Femur (tissue), 1 donor: ENCODE measurements around the gene WDR55.
"Not testable (repeated sequence)": the region's sequence is repeated elsewhere in the genome, so short reads cannot be mapped to it uniquely, and the experiment has no call there.

Source experiments
- DNase-seq: peaks from one replicate; pipeline ENCODE4 v3.0.0-alpha.2; 2017

WDR55 gene

DNA sequence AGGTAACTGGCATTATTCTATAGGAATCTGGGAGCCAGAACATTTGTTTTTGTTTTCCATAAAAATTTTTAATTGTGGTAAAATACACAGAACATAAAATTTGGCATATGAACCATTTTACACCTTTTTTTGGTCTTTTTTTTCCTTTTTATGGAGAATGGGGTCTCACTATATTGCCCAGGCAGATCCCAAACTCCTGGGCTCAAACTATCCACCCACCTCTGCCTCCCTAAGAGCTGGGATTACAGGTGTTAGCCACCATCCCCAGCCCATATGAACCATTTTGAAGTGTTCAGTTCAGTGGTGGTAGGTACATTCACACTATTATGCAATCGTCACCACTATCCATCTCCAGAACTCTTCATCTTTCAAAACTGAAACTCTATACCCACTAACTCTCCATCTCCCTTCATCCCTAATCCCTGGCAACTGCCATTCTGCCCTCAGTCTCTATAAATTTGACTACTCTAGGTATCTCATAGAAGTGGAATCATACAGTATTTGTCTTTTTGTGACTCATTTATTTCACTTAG is 48.9 kb downstream of the WDR55 start:
- DNase-seq, result no peak

DNA sequence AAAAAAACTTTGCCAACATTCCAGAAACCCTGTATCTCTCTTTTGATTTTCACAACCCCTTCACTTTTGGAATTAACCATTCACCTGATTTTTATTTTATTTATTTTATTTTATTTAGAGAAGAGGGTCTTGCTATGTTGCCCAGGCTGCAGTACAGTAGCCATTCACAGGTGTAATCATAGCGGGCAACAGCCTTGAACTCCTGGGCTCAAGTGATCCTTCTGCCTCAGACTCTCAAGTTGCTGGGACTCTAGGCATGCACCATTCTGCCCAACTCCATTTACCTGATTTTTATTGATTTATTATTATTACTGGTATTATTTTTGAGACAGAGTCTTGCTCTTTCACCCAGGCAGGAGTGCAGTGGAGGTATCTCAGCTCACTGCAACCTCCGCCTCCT is 51.5 kb downstream of the WDR55 start:
- DNase-seq, result not testable (repeated sequence)

DNA sequence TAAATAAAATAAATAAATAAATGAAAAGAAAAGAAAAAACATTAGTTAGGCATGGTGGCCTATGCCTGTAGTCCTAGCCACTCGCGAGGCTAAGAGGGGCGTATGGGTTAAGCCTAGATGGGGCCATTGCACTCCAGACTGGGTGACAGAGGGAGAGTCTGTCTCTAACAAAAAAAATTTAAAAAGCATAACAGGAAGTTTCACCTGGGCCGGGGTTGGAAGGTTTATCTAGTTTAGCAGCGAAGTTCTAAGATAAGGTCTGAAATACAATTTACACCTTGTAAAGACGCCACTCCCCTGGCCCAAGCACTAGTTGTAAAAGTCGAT is 53.5 kb downstream of the WDR55 start:
- no peak for DNase-seq

DNA sequence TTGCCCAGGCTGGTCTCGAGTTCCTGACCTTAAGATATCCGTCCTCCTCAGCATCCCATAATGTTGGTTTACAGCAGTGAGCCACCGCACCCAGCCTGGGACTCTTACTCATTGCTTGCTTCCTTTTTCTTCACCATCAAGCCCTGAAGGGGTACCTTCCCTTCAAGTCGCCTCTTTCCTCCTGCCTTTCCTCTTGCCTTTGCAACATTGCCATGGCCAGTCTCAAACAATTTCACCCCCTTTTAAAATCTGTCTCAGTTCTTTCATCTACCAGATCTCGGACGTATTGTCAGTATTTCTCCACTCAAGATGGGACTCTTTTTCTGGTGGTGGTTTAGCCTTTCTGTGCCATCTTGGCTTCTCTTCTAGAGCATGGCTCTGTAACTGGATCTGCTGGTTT is 56.0 kb downstream of the WDR55 start:
- not testable (repeated sequence) for DNase-seq

DNA sequence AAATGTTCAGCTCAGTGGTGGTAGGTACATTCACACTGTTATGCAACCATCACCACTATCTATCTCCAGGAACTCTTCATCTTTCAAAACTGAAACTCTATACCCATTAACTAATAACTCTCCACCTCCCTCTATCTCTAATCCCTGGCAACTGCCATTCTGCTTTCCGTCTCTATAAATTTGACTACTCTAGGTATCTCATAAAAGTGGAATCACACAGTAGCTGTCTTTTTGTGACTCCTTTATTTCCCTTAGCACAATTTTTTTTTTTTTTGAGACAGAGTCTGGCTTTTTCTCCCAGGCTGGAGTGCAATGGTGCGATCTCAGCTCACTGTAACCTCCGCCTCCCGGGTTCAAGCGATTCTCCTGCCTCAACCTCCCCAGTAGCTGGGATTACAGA is 56.7 kb downstream of the WDR55 start:
- not testable (repeated sequence) for DNase-seq
